DMS53 (cell line): Measurements from ENCODE around the gene MRPS25.
A peak's percentile ranks its signal among the peaks of the same experiment; 100 is the strongest.

ENCODE experiments used
- DNase-seq: peaks from one replicate; lab custom pipeline; 2025; lab: John Stamatoyannopoulos, UW

The MRPS25 gene

GRCh38 chr3:15081960-15082664, 17.0 kb upstream of the MRPS25 start:
- peak; percentile 76 for DNase-seq

GRCh38 chr3:15079091-15079490, 14.0 kb upstream of the MRPS25 start:
- no peak for DNase-seq

DNA sequence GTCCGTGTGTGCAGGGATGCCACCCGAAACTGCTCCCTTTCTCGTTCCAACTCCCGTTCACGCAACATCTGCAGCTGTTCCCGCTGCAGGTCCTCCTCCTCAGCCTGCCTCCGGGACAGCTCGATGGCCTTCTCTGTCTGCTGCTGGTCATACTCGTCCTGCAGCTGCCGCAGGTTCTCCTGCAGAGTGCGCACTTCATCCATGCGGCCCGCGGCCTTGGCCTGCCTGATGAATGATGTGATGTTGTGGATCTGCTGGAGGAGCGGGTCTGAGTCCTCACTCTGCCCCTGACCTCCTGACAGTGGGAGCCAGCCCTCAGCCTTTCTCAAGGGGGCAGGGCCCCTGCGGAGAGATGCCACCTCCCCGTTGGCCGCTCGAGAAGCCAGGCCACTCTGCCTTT, 9.4 kb upstream of the MRPS25 start:
- no peak for DNase-seq

DNA sequence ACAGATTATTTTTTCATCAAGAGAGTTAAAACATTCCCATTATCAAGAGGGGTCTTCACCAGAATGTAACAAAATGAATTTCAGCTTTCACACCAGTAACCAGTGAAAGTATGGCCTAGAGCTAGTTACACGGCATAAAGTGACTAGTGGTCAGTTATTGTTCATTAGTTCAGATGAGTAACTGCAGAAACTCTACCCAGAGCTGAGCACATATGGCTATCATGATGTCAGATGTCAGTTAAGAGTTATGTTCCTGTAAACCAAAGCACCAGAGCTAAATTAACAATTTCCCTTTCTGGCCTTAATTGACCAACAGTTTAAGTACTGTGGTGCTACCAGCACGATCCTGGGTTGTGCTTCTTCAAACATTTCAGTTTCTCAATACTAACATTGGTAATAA, 6.6 kb upstream of the MRPS25 start:
- no peak for DNase-seq

- DNase-seq = no peak
These were observed 4.3 kb upstream of the MRPS25 start for GRCh38 chr3:15069441-15069840.

GRCh38 chr3:15066467-15066866, 1.4 kb upstream of the MRPS25 start:
- no peak for DNase-seq

GRCh38 chr3:15065550-15066007, 464 bp upstream of the MRPS25 start:
- DNase-seq = no peak

DNA sequence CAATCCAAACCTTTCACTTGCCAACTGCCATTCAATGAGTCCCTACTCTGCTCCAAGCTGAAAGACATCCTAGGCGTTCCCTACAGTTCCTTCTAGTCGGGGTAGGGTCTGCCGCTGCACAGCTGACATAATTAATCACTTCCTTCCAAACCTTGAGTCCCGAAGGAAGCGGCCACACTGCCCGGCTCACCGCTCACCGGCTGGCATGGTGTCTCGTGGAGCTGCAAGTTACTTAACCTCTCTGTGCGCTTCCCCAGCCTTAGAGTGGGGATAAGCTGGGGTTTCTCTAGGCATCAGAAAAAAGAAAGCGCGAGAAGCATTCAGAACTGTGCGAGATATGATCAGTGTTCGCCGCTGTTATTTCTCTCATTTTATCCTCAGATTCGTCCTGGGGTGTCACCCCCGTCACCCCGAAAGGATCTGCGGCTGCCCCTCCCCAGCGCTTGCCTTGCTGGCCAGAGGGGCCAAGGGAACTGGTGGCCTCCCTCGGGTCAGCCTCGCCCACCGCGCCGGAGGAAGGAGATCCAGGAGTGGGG, 748 bp downstream of the MRPS25 start:
- DNase-seq = peak; percentile 25

DNA sequence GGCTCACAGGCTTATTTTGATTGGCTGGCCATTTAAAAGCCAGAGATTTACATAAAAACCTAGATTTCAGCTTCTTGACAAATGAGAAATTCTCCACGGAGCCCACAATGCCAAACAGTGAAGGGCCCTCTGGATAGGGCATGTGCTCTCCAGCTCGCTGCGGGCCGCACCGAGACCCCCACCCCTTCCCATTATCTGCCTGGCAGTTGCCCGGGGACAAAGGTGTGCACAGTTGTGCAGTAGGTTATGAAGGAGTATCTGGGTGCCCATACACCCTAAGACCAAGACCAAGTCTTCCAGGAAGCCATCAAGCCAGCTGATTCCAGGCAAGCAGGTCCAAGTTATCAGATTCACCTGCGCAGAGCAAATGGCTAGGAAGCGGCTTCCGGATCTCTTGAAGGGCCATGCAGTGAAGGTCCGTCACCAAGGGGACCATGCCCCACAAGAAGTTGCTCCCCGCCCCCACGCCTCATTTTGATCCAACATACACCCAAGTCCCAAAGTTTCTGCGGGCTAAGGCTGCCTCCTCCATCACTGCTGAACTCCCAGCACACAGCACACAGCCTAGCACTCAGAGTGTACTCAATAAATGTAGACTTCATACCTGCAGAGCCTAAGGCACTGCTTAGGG, 1.3 kb downstream of the MRPS25 start:
- peak; percentile 20 for DNase-seq

GRCh38 chr3:15063238-15063637, 1.9 kb downstream of the MRPS25 start:
- DNase-seq = peak; percentile 0

DNA sequence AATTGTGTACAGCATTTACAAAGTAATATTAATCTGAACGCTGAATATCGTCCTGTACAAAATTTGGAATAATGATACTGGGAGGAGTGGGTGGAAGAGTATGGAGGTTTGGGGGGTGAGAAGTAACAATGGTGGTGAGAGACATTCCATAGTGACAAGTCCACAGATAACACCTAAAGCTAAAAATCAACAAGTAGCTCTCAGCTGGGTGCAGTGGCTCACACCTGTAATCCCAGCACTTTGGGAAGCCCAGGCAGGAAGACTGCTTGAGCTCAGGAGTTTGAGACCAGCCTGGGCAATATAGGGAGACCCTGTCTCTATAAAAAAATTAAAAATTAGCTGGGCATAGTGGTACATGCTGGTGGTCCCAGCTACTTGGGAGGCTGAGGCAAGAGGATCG, 5.1 kb downstream of the MRPS25 start:
- no peak for DNase-seq

DNA sequence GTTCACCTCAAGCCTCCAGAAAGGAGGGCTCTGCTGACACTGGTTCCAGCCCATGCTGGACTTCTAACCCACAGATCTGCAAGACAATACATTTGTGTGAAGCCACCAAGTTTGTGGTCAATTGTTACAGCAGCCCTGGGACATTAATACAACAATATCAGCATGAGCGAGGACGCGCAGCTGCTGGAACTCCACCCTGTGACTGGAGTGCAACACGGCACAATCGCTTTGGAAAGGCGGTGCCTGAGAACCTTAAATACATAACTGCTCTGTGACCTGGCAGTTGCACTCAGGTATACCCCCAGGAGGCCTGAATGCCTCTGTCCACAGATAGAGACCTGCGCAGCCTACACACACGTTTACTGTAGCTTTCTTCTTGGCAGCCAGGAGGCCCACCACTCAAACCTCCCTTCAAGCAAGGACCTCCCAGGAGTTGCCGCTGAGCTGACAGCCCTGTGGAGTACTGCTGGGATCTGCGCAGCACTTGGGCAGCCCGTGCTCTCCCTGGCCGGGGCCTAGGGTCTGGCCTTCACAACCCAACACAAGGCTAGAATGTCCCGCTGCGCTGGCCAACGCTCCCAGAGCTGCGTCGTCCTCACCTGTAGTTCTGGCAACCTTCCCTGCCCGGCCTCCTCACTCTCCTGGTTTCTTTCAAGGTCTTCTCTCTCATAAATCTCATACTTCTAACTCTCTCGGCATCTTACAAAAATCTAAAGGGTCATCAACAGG, 8.3 kb downstream of the MRPS25 start:
- DNase-seq = no peak

DNA sequence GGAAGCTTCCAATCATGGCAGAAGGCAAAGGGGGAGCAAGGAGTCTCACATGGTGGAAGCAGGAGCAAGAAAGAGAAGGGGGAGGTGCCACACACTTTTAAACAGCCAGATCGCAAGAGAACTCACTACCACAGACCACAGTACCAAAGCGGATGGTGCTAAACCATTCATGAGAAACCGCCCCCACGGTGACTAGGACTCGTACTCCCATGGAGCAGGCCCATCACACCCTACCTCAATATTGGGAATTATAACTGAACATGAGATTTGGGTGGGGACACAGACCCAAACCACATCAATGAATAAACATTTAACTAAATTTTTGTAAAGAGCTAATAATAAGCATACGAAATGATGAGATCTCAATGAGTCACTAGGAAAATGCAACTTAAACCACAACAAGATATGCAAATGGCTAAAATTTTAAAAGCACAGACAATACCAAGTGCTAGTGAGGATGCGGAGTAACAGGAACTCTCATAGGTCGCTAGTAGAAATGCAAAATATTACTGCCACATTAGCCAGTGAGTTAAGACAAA, 10.0 kb downstream of the MRPS25 start:
- DNase-seq = no peak

DNA sequence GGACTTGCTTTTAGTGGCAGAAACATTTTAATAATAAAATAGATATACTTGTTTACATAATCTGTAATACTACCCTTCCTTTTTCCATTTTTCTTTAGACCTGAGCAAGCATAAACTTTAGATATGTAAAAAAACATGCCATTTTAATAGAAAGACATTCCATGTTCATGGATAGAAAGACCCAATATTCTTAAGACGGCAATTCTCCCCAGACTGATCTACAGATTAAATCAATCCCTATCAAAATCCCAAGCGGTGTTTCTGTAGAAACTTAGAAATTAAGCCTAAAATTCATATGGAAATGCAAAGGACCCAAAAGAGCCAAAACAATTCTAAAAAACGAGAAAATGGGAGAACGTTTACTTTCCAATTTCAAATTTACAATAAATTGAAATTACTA, 11.6 kb downstream of the MRPS25 start:
- DNase-seq = no peak

DNA sequence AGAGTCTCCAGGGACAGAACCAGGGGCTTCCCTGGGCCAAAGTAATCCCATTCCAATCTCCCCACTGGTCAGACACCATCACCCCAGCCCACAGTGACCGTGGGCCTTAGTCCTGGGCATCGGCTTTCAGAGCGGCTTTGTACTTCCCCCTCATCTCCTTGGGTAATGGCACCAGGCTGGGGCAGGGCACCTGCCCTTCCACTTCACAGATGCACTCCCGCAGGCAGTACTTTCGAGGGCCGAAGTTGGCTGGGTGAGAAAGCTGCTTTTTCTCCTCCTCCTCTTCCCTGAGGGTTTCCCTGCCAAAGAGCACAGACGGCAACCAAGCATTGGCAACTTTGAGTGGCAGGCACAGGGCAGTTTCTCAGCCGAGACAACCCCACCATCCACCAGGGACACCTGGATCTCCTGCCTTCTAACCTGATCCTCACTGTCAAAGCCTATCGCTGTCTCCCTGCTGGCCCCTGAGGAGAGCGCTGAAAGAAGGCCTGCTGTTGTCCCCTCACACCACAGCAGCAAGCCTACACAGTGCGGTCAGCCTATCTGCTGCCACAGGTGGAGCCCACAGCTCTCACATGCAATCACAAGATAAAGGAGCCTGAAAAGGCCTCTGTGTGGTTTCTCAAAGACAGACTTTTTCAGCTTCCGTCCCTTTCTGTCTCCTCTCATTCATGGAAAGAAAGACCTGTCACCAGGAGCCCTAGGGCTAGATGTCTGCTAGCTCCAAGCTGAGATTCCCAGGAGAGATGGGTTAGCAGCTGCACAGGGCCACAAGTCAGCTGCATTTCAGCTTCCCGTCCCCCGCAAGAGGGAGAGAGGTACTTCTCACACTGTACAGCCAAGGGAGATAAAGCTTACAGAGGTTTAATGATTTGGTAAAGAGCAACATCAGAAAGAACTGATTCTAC, 12.5 kb downstream of the MRPS25 start:
- DNase-seq = no peak

DNA sequence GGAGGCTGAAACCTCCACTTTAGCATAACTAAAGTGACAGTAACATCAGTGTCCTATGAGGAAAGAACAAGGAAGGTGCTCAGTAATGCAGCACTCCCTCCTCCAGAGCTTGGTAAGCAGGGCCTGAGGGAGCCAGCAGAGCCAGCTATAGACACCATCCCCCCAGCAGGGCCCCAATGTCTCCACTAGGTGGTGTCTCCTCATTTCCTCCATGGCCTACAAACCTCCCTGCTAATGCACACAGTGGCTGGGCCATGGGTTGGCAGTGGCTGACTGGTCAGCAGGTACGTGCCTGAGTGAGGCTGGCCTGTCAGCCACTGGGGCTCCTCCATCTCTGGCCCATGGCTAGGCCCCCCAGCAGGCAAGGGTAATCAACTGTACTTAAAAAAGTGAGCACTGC, 13.6 kb downstream of the MRPS25 start:
- DNase-seq = peak; percentile 42

DNA sequence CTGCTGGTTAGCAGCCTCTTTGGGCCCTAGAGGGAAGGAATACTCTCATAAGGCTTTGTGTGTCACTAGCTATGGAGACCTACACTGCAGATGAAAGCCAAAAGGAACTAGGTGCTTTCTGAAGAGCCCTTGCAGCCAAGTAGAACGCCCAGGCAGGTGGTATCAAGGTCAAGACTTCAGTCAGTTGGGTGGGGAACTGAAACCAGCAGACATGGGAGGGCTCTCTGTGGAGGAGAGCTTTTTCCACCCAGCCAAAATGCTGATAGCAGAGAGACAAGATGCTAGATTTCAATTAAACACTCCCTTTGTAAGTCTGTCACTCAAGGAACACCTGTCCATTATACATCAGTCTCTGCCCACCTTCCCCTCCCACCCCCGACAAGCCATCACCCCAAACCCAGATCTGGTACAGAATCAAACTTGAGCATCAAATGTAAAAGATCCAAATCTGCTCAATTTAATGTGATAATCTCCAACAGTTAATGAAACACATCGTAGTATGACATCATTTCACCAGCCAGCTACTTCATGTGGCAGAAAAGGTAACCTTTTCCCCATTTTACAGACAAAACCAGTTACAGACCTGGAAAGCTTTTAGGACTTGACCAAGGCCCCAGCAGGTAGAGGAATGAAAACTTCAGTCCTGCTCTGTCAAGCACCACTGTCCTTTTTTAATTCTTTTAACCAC, 14.6 kb downstream of the MRPS25 start:
- no peak for DNase-seq

DNA sequence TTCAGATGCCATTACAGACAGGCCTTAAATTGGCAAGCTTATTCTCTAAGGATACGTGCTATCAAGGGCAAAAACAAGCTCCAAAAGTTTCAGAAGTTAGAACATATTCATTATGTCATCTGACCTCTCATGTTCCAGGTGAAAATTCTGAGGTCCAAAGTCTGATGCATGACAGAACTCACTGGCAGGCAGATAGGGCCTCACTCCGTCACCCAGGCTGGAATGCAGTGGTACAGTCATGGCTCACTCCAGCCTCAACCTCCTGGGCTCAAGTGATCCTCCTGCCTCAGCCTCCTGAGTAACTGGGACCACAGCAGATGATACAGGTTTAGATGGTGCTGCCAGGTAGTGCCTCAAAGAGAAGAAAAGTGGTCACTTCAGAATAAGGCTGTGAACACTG, 15.5 kb downstream of the MRPS25 start:
- no peak for DNase-seq

DNA sequence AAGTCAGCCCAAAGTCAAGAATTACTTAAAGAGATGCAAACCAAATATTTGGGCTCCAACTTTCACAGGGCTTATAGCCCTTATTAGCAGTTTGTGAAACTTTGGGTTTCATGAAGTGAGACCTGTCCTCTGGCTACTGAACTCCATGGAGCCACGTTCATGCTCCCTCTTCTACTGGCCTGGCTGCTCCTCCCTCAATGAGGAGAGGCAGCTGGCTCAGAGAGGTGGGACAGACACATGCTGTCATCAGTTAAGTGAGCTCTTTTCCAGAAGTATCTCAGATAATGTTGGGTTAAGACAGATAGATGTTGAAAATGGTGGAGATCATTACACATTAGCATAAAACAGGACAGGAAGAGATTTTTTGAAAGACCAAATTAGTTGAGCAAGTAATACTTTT, 19.4 kb downstream of the MRPS25 start:
- DNase-seq = no peak

DNA sequence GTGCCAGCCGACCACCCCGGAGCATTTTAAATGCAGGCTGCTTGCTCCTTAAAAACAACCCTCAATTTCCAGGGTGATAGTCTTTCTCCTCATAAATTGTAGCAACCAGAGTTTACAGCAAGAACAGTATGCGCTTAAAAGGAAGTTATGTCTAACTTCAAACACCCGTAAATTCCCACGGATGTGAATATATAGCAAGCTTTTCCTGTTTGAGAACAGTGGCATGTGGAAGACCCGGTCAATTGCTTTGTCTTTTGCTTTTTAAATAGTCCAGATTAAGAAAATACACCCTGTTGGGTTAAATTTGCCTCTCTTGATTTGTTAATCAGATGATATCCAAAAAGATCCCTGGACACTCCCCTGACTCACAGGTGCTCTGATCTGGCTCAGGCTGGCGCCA, 20.8 kb downstream of the MRPS25 start:
- DNase-seq = no peak
